Endodermal cell (in vitro differentiated cells): ENCODE data around the gene SYF2. TPM values are rescaled to one million over a fixed set of nuclear protein-coding genes. Genes with fewer than 3 reads are reported as not detected.

Source experiments
- DNase-seq: peaks from one replicate; pipeline ENCODE4 v3.0.0-alpha.2; 2017
- H3K27ac ChIP-seq: 2 replicates; pipeline ENCODE4 v1.5.1; 2013; ENCODE audit warnings: mild to moderate bottlenecking, low read depth, low read length, moderate library complexity
- H3K27me3 ChIP-seq: 2 replicates; pipeline ENCODE4 v1.6.1; 2013; ENCODE audit warnings: mild to moderate bottlenecking, low read length, moderate library complexity; ENCODE audit not compliant: insufficient read depth, control insufficient read depth, poor library complexity, severe bottlenecking
- H3K36me3 ChIP-seq: 2 replicates; pipeline ENCODE4 v1.7.0; 2013; ENCODE audit warnings: mild to moderate bottlenecking, low read length, moderate library complexity; ENCODE audit not compliant: control insufficient read depth, insufficient read depth
- H3K4me1 ChIP-seq: one replicate; pipeline ENCODE4 v1.7.0; 2013; ENCODE audit warnings: low read length; ENCODE audit not compliant: control insufficient read depth, insufficient read depth
- H3K4me3 ChIP-seq: 2 replicates; pipeline ENCODE4 v1.5.1; 2013; ENCODE audit warnings: mild to moderate bottlenecking, low read length, moderate library complexity
- H3K9ac ChIP-seq: 2 replicates; pipeline ENCODE4 v1.6.1; 2013; ENCODE audit warnings: mild to moderate bottlenecking, low read length, moderate library complexity; ENCODE audit not compliant: poor library complexity, severe bottlenecking; ENCODE audit errors: extremely low read depth
- H3K9me3 ChIP-seq: 2 replicates; pipeline ENCODE4 v1.6.1; 2013; ENCODE audit warnings: mild to moderate bottlenecking, low read length, moderate library complexity; ENCODE audit not compliant: control insufficient read depth
- H3K27ac Mint-ChIP-seq: 2 replicates; pipeline ENCODE4 v1.8.0; 2020; ENCODE audit warnings: mixed read lengths
- H3K27me3 Mint-ChIP-seq: 2 replicates; pipeline ENCODE4 v1.8.0; 2021; ENCODE audit warnings: mild to moderate bottlenecking, mixed read lengths; ENCODE audit not compliant: insufficient read depth
- H3K36me3 Mint-ChIP-seq: 2 replicates; pipeline ENCODE4 v1.8.0; 2020; ENCODE audit warnings: low read depth, mixed read lengths
- H3K4me1 Mint-ChIP-seq: 2 replicates; pipeline ENCODE4 v1.8.0; 2020; ENCODE audit warnings: mixed read lengths
- H3K4me3 Mint-ChIP-seq: 2 replicates; pipeline ENCODE4 v1.8.0; 2020; ENCODE audit warnings: mild to moderate bottlenecking, moderate library complexity, mixed read lengths
- H3K9me3 Mint-ChIP-seq: 2 replicates; pipeline ENCODE4 v1.8.0; 2020; ENCODE audit warnings: mild to moderate bottlenecking, mixed read lengths
- WGBS, 2 experiments: methylation state at CpG; one replicate each; pipeline versions ENCODE4 v1.1.5 to v1.1.7; 2013; ENCODE audit warnings: missing lambda C conversion rate in 2 of 2, mixed read lengths in 1 of 2; ENCODE audit not compliant: insufficient coverage in 1 of 2, insufficient read length in 1 of 2; 5-methylcytosine and 5-hydroxymethylcytosine counted together
- total RNA-seq, 2 donors: library from RNA; stranded (reverse); fragmentation: NEBNext Ultra II Directional in 1 of 2; extraction: Animal tissue kit (Norgen Biotek cat#: 25700) in 1 of 2; gene quantifications; 2 replicates in 1 of 2; 3 replicates in 1 of 2; pipeline ENCODE4 v1.2.1, GENCODE V29; 2021
- TF ChIP-seq, protein P1 (sequence below): fragments of 200-600 bp; sonication (generic); conservative IDR thresholded peaks from 2 replicates; pipeline ENCODE4 v1.5.0; 2021; ENCODE audit warnings: antibody characterized with exemption, mild to moderate bottlenecking

The SYF2 gene
- total RNA-seq, 2 donors from 2014 or later: 36.4 to 38.0 TPM

- Mint-ChIP-seq H3K4me3 (peak overlapping the region; percentile 96), H3K27ac (peak overlapping the region; percentile 98), H3K27me3 (no peaks in the 10 kb centered on the region), H3K36me3 (peaks cover 48% of the 10 kb centered on the region), H3K4me1 (peaks cover 27% of the 10 kb centered on the region), H3K9me3 (no peaks in the 10 kb centered on the region)
- no peak for DNase-seq
- Histone ChIP-seq H3K27me3 (no peaks in the 10 kb centered on the region), H3K36me3 (peaks cover 61% of the 10 kb centered on the region), H3K4me3 (peak overlapping the region; percentile 100), H3K9ac (peak overlapping the region; percentile 92), H3K4me1 (peaks cover 2% of the 10 kb centered on the region), H3K27ac (no peak overlapping the region), H3K9me3 (no peaks in the 10 kb centered on the region)
- TF ChIP-seq, protein P1, sequence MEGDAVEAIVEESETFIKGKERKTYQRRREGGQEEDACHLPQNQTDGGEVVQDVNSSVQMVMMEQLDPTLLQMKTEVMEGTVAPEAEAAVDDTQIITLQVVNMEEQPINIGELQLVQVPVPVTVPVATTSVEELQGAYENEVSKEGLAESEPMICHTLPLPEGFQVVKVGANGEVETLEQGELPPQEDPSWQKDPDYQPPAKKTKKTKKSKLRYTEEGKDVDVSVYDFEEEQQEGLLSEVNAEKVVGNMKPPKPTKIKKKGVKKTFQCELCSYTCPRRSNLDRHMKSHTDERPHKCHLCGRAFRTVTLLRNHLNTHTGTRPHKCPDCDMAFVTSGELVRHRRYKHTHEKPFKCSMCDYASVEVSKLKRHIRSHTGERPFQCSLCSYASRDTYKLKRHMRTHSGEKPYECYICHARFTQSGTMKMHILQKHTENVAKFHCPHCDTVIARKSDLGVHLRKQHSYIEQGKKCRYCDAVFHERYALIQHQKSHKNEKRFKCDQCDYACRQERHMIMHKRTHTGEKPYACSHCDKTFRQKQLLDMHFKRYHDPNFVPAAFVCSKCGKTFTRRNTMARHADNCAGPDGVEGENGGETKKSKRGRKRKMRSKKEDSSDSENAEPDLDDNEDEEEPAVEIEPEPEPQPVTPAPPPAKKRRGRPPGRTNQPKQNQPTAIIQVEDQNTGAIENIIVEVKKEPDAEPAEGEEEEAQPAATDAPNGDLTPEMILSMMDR: no peak
- 96 to 100% methylated on average over 3 to 5 of the region's 5 CpGs for WGBS, 2 experiments
Measured at GRCh38 chr1:25245393-25245792, 13.1 kb upstream of the SYF2 start.

- H3K27me3 Mint-ChIP-seq: no peaks in the 10 kb centered on the region
- H3K4me1 Mint-ChIP-seq: peaks cover 26% of the 10 kb centered on the region
- Histone ChIP-seq H3K36me3 (peaks cover 62% of the 10 kb centered on the region), H3K4me3 (peak overlapping the region; percentile 100), H3K4me1 (no peaks in the 10 kb centered on the region), H3K9ac (no peak overlapping the region), H3K27ac (no peak overlapping the region), H3K9me3 (no peaks in the 10 kb centered on the region), H3K27me3 (no peaks in the 10 kb centered on the region)
- H3K27ac Mint-ChIP-seq: no peak overlapping the region
- peaks cover 48% of the 10 kb centered on the region for H3K36me3 Mint-ChIP-seq
- H3K4me3 Mint-ChIP-seq: no peak overlapping the region
- WGBS, 2 experiments: 85 to 96% methylated on average over 5 to 6 of the region's 6 CpGs
- DNase-seq: no peak
- TF ChIP-seq, protein P1: no peak
- no peaks in the 10 kb centered on the region for H3K9me3 Mint-ChIP-seq
Measured at GRCh38 chr1:25243907-25244306, 11.6 kb upstream of the SYF2 start.

DNA sequence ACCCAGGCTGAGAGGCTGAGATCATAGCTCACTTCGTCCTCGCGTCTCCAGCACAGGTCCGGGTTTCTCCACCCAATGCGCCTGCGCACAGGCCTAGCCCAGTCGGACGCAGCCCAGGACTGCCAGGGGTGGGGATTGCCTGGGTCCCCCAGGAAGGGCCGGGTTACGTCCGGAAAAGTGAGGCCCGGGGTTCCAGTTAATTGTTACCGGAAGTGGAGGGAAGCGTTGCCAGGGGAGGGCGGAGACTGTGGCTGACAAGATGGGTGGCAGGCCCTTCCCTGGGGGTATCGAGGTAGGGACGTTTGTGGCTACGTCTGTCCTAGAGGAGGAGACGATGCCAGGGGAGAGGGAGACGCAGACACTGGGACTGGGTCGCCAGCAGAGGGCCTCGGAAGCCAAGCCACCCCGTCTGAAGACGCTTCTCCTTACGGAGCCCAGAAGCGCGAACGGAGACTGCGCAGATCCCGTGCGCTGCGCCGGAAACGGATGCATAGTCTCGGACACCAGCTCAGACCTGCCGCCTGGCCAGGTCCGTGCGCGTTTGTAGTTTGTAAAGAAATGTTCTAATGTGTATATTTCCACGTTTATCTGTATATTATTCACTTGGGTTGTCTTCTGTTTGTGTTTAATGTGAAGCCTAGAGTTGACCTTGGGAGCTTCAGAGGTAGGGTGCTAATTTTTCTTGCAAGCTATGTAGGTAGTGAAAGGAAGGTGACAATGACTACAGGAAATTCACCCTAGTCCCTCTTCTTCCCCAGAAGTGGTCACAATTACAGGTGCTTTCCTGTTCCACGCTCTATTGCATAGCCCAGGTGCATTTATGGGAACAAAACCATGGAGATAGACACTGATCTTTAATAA is 7.6 kb upstream of the SYF2 start:
- Histone ChIP-seq H3K9ac (peak overlapping the region; percentile 18), H3K9me3 (no peaks in the 10 kb centered on the region), H3K27ac (no peak overlapping the region), H3K27me3 (no peaks in the 10 kb centered on the region), H3K4me3 (peak overlapping the region; percentile 74), H3K4me1 (no peaks in the 10 kb centered on the region), H3K36me3 (peaks cover 46% of the 10 kb centered on the region)
- peak; percentile 96 for DNase-seq
- H3K27ac Mint-ChIP-seq: peak overlapping the region; percentile 98
- H3K4me1 Mint-ChIP-seq: peaks cover 11% of the 10 kb centered on the region
- H3K4me3 Mint-ChIP-seq: peak overlapping the region; percentile 70
- TF ChIP-seq, protein P1: peak; percentile 86
- 14 to 36% methylated on average over 10 to 41 of the region's 41 CpGs for WGBS, 2 experiments
- no peaks in the 10 kb centered on the region for H3K27me3 Mint-ChIP-seq
- peaks cover 36% of the 10 kb centered on the region for H3K36me3 Mint-ChIP-seq
- H3K9me3 Mint-ChIP-seq: no peaks in the 10 kb centered on the region
